Measurements from ENCODE around the gene PRR18. TPM values are rescaled to one million over a fixed set of nuclear protein-coding genes. Genes with fewer than 3 reads are reported as not detected.
A peak's percentile ranks its signal among the peaks of the same experiment; 100 is the strongest.

Gene PRR18
- total and polyA plus RNA-seq, 2 of the 8 experiments (the other 6 are each of a cell fraction or from before 2014, with no cell fraction given) = 0.08 to 0.19 TPM

DNA sequence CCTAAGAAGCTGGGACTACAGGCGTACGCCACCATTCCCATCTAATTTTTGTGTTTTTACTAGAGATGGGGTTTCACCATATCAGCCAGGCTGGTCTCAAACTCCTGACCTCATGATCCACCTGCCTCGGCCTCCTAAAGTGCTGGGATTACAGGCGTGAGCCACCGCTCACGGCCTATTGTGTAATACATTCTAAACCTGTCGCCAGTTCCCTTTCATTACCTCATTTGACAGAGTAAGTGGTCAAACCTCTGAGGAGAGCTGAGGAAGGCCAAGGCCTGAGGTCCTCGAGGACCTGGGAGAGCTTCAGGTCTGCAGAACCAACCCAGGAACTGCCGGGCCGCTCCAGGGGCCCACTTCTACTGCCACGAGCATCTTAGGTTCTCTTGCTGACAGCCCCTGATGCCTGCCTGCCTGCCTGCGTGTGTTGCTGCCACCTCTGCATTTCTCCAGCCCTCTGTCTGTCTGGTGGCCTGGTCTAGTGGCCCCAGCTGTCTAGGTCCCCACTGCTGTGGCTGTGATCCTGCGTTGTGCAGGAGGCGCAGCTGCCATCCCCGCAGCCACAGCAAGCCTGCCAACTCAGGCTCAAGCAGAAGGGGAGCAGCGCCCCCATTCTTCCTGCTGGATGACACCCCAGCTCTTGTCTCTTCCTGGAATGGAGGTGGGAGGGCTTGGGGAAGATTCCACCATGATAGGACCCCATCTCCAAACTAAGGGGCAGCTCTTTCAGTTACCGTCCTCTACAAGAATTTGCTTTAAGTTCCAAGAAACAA is 45.3 kb downstream of the PRR18 start:
- no peak overlapping the region for H2BK20ac ChIP-seq (ENCODE audit: low read length)
- no peak overlapping the region for H4K91ac ChIP-seq (replicated peaks; ENCODE audit: insufficient read length, low read length)
- no peak overlapping the region for H3K23ac ChIP-seq (ENCODE audit: insufficient read length)
- 85% methylated on average over 17 of the region's 17 CpGs; no CpG with 5 or more reads in 1 of the 2 experiments for WGBS, 2 experiments (ENCODE audit: extremely low coverage in 1 of 2, insufficient coverage in 1 of 2, insufficient read length in 1 of 2, insufficient replicate concordance in 2 of 2, low coverage in 1 of 2, low lambda C conversion rate in 2 of 2, missing lambda C conversion rate in 1 of 2)
- DNase-seq (ENCODE audit: low read depth in 1 of 2, low spot score in 2 of 2) (no peak), FAIRE-seq (no peak)
- no peak overlapping the region for H3K4me3 ChIP-seq (ENCODE audit: extremely low read depth in 1 of 4, insufficient read depth in 2 of 4, low read depth in 3 of 4, low read length in 4 of 4)
- H2AK5ac ChIP-seq (ENCODE audit: low read depth, low read length) = no peak overlapping the region
- H3K79me1 ChIP-seq (ENCODE audit: low read depth, low read length) = no peaks in the 10 kb centered on the region
- H3K36me3 ChIP-seq (ENCODE audit: control insufficient read depth in 2 of 4, insufficient read depth in 4 of 4, low read length in 3 of 4) = no peaks in the 10 kb centered on the region
- no peak overlapping the region for H3K27ac ChIP-seq (ENCODE audit: low read depth, low read length)
- H3K23me2 ChIP-seq (ENCODE audit: low read depth, low read length) = no peaks in the 10 kb centered on the region
- no peak overlapping the region for H3K9ac ChIP-seq (replicated peaks in 1 of 4; ENCODE audit: extremely low read depth in 1 of 4, low read depth in 3 of 4, low read length in 3 of 4)
- TF ChIP-seq RAD21 (IDR thresholded peaks at IDR 0.05 in 1 of 2, conservative IDR thresholded peaks at IDR 0.05 in 1 of 2; ENCODE audit: low read depth in 2 of 2, low read length in 2 of 2) (peak; percentile 49 to 55), RFX5 (IDR thresholded peaks at IDR 0.05; ENCODE audit: borderline replicate concordance, low read depth, low read length) (no peak), RXRA (IDR thresholded peaks at IDR 0.05; ENCODE audit: insufficient read depth, low read depth, low read length) (no peak), KDM5A (IDR thresholded peaks at IDR 0.05; ENCODE audit: low read length) (no peak), GABPA (IDR thresholded peaks at IDR 0.05; ENCODE audit: borderline replicate concordance, insufficient read depth, low read length) (no peak)
- TF ChIP-seq, protein P1, sequence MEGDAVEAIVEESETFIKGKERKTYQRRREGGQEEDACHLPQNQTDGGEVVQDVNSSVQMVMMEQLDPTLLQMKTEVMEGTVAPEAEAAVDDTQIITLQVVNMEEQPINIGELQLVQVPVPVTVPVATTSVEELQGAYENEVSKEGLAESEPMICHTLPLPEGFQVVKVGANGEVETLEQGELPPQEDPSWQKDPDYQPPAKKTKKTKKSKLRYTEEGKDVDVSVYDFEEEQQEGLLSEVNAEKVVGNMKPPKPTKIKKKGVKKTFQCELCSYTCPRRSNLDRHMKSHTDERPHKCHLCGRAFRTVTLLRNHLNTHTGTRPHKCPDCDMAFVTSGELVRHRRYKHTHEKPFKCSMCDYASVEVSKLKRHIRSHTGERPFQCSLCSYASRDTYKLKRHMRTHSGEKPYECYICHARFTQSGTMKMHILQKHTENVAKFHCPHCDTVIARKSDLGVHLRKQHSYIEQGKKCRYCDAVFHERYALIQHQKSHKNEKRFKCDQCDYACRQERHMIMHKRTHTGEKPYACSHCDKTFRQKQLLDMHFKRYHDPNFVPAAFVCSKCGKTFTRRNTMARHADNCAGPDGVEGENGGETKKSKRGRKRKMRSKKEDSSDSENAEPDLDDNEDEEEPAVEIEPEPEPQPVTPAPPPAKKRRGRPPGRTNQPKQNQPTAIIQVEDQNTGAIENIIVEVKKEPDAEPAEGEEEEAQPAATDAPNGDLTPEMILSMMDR (IDR thresholded peaks at IDR 0.05; ENCODE audit: control extremely low read depth in 1 of 3, insufficient read depth in 1 of 3, low read depth in 1 of 3, low read length in 3 of 3) = peak in 2 of 3 experiments; percentile 14 to 36; a peak in 3 of 4 replicates
- TF ChIP-seq, protein P2, sequence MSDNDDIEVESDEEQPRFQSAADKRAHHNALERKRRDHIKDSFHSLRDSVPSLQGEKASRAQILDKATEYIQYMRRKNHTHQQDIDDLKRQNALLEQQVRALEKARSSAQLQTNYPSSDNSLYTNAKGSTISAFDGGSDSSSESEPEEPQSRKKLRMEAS (IDR thresholded peaks at IDR 0.05) = no peak
- no peak overlapping the region for H2AFZ ChIP-seq (ENCODE audit: low read length)
- H3K79me2 ChIP-seq (ENCODE audit: control insufficient read depth in 1 of 2, insufficient read depth in 2 of 2, low read length in 2 of 2) = no peaks in the 10 kb centered on the region
- no peak overlapping the region for H4K8ac ChIP-seq (ENCODE audit: extremely low read depth, insufficient read depth, low read length)
- peaks cover 0 to 8% (median 3%) of the 10 kb centered on the region in 4 experiments; a peak in 4 of 7 replicates for H3K27me3 ChIP-seq (replicated peaks in 1 of 4; ENCODE audit: control insufficient read depth in 3 of 4, extremely low read depth in 1 of 4, insufficient read depth in 3 of 4, low read length in 3 of 4)
- H4K5ac ChIP-seq (ENCODE audit: insufficient read length, low read depth, low read length) = no peak overlapping the region
- H3K4ac ChIP-seq (replicated peaks; ENCODE audit: insufficient read length, low read depth, low read length) = no peak overlapping the region
- no peaks in the 10 kb centered on the region for H3K9me3 ChIP-seq (ENCODE audit: insufficient read depth in 2 of 2, low read depth in 1 of 2, low read length in 1 of 2)
- no peak overlapping the region for H2BK5ac ChIP-seq (ENCODE audit: low read depth, low read length)
- no peak overlapping the region for H2BK12ac ChIP-seq (ENCODE audit: low read depth, low read length)
- POLR2A ChIA-PET (ENCODE audit: partially characterized antibody) = no interaction called here
- no peak overlapping the region for H3K18ac ChIP-seq (ENCODE audit: extremely low read depth, low read length)
- H4K20me1 ChIP-seq (replicated peaks in 1 of 2; ENCODE audit: control insufficient read depth in 1 of 2, insufficient read depth in 2 of 2, low read length in 2 of 2) = no peaks in the 10 kb centered on the region
- H2BK15ac ChIP-seq (ENCODE audit: low read length) = no peak overlapping the region
- H3K4me2 ChIP-seq (ENCODE audit: insufficient read depth in 1 of 2, low read depth in 2 of 2, low read length in 2 of 2) = no peak overlapping the region
- H3K4me1 ChIP-seq (replicated peaks in 1 of 4; ENCODE audit: control insufficient read depth in 3 of 4, insufficient read depth in 4 of 4, low read length in 3 of 4) = peaks cover 0 to 2% (median 0%) of the 10 kb centered on the region in 4 experiments; a peak in 2 of 7 replicates
- H3K14ac ChIP-seq (ENCODE audit: insufficient read length) = no peak overlapping the region
- no peak overlapping the region for H2BK120ac ChIP-seq (replicated peaks; ENCODE audit: low read depth, low read length)
- CTCF ChIA-PET (ENCODE audit: partially characterized antibody) = interaction anchor here (0.7 to 1.2 kb wide), 4 partner anchors 11 to 21 kb away, joined by 3 to 4 read pairs (median 3); no protein-coding TSS in a partner anchor
- H3K56ac ChIP-seq (replicated peaks; ENCODE audit: insufficient read length, low read depth, low read length) = no peak overlapping the region

Measured in H1 (cell line).